Liver (tissue), 9 donors: ENCODE results near the gene RBMS3. TPM values are rescaled to one million over a fixed set of nuclear protein-coding genes. Genes with fewer than 3 reads are reported as not detected.

Source experiments
- DNase-seq: peaks from one replicate; pipeline ENCODE4 v3.0.0-alpha.2; 2017; ENCODE audit warnings: low spot score
- H3K27ac ChIP-seq, 2 donors: one replicate each; pipeline ENCODE4 v1.7.0; 2013; ENCODE audit warnings: inconsistent platforms in 2 of 2, low read length in 2 of 2, control low read depth in 1 of 2, low read depth in 1 of 2, mild to moderate bottlenecking in 1 of 2
- H3K27me3 ChIP-seq, 4 donors: one replicate each; pipeline versions ENCODE4 v1.6.1 to v1.7.0; 2013; ENCODE audit warnings: low read length in 3 of 4, inconsistent platforms in 1 of 4, mild to moderate bottlenecking in 1 of 4, moderate library complexity in 1 of 4; ENCODE audit not compliant: control insufficient read depth in 4 of 4, insufficient read depth in 4 of 4
- H3K36me3 ChIP-seq, 4 donors: one replicate each; pipeline versions ENCODE4 v1.6.1 to v1.7.0; 2013; ENCODE audit warnings: low read length in 3 of 4, mild to moderate bottlenecking in 3 of 4, low read depth in 1 of 4, moderate library complexity in 1 of 4; ENCODE audit not compliant: control insufficient read depth in 4 of 4, insufficient read depth in 3 of 4
- H3K4me1 ChIP-seq, 4 donors: one replicate each; pipeline versions ENCODE4 v1.6.1 to v1.7.0; 2013; ENCODE audit warnings: low read length in 3 of 4, mild to moderate bottlenecking in 3 of 4, moderate library complexity in 1 of 4; ENCODE audit not compliant: control insufficient read depth in 4 of 4, insufficient read depth in 4 of 4
- H3K4me3 ChIP-seq, 3 donors: one replicate each; pipeline versions ENCODE4 v1.6.1 to v1.7.0; 2013; ENCODE audit warnings: low read length in 3 of 3, control low read depth in 1 of 3, low read depth in 1 of 3, mild to moderate bottlenecking in 1 of 3
- H3K9ac ChIP-seq, 2 donors: one replicate each; pipeline ENCODE4 v1.7.0; 2013; ENCODE audit warnings: low read length in 2 of 2, mild to moderate bottlenecking in 2 of 2, moderate library complexity in 2 of 2, control low read depth in 1 of 2, low read depth in 1 of 2
- H3K9me3 ChIP-seq, 4 donors: one replicate each; pipeline versions ENCODE4 v1.6.1 to v1.7.0; 2013; ENCODE audit warnings: low read length in 3 of 4; ENCODE audit not compliant: control insufficient read depth in 4 of 4
- ATF3 ChIP-seq: IDR thresholded peaks from 2 replicates; pipeline ENCODE4 v1.6.1; 2016; ENCODE audit warnings: antibody characterized with exemption
- CTCF ChIP-seq: fragments of 150-350 bp; IDR thresholded peaks from 2 replicates; pipeline ENCODE4 v1.5.1; 2017; ENCODE audit warnings: improper control_type of control experiment, low read depth, low read length; ENCODE audit not compliant: missing input control
- EGR1 ChIP-seq, 2 donors: IDR thresholded peaks; 2 replicates each; pipeline ENCODE4 v1.6.1; 2016 to 2018; ENCODE audit warnings: antibody characterized with exemption in 2 of 2, low read depth in 2 of 2
- FOXA1 ChIP-seq: IDR thresholded peaks from 2 replicates; pipeline ENCODE4 v1.6.1; 2016; ENCODE audit warnings: antibody characterized with exemption
- FOXA2 ChIP-seq: IDR thresholded peaks from 2 replicates; pipeline ENCODE4 v1.6.1; 2016; ENCODE audit warnings: antibody characterized with exemption
- GABPA ChIP-seq, 2 donors: IDR thresholded peaks in 1 of 2; conservative IDR thresholded peaks in 1 of 2; 2 replicates each; pipeline ENCODE4 v1.6.1; 2016; ENCODE audit warnings: antibody characterized with exemption in 2 of 2, mild to moderate bottlenecking in 1 of 2, moderate library complexity in 1 of 2
- HNF4A ChIP-seq, 2 donors: conservative IDR thresholded peaks; 2 replicates each; pipeline ENCODE4 v1.6.1; 2016; ENCODE audit warnings: antibody characterized with exemption in 2 of 2, mild to moderate bottlenecking in 2 of 2
- HNF4G ChIP-seq: IDR thresholded peaks from 2 replicates; pipeline ENCODE4 v1.6.1; 2016; ENCODE audit warnings: antibody characterized with exemption
- JUND ChIP-seq, 2 donors: IDR thresholded peaks; 2 replicates each; pipeline ENCODE4 v1.6.1; 2016; ENCODE audit warnings: antibody characterized with exemption in 2 of 2
- NR2F2 ChIP-seq: IDR thresholded peaks from 2 replicates; pipeline ENCODE4 v1.6.1; 2016; ENCODE audit warnings: antibody characterized with exemption
- RAD21 ChIP-seq, 2 donors: IDR thresholded peaks; 2 replicates each; pipeline ENCODE4 v1.6.1; 2016; ENCODE audit warnings: antibody characterized with exemption in 2 of 2, mild to moderate bottlenecking in 2 of 2
- RXRA ChIP-seq, 2 donors: IDR thresholded peaks; 2 replicates each; pipeline ENCODE4 v1.6.1; 2017 to 2018; ENCODE audit warnings: antibody characterized with exemption in 2 of 2, mild to moderate bottlenecking in 1 of 2
- SP1 ChIP-seq: IDR thresholded peaks from 2 replicates; pipeline ENCODE4 v1.6.1; 2018; ENCODE audit warnings: antibody characterized with exemption, mild to moderate bottlenecking
- TAF1 ChIP-seq: conservative IDR thresholded peaks from 2 replicates; pipeline ENCODE4 v1.6.1; 2016; ENCODE audit warnings: antibody characterized with exemption, mild to moderate bottlenecking
- WGBS: extraction: QIAGEN DNeasy Blood & Tissue Kit; methylation state at CpG from one replicate; pipeline ENCODE4 v1.1.7; 2013; 5-methylcytosine and 5-hydroxymethylcytosine counted together
- polyA plus RNA-seq, 2 donors: library from polyadenylated mRNA; stranded (reverse) in 1 of 2; unstranded in 1 of 2; fragments of 200-250 nt in 1 of 2; fragments of >200 nt in 1 of 2; fragmentation: Nextera tagmentation in 1 of 2; extraction: Ambion mirVana in 1 of 2; gene quantifications; one replicate each; pipeline versions ENCODE4 v1.2.1 to v1.2.3, GENCODE V29; 2013 to 2015
- total RNA-seq, 2 donors: library from RNA; depleted of rRNA; stranded (reverse); fragments of >200 nt; gene quantifications; one replicate each; pipeline ENCODE4 v1.2.3, GENCODE V29; 2014
- TF ChIP-seq, protein P1 (sequence below): IDR thresholded peaks from 2 replicates; pipeline ENCODE4 v1.6.1; 2016; ENCODE audit warnings: antibody characterized with exemption
- TF ChIP-seq, protein P2 (sequence below): IDR thresholded peaks from 2 replicates; pipeline ENCODE4 v1.6.1; 2016; ENCODE audit warnings: antibody characterized with exemption
- TF ChIP-seq, protein P3 (sequence below): IDR thresholded peaks from 2 replicates; pipeline ENCODE4 v1.6.1; 2016; ENCODE audit warnings: antibody characterized with exemption, mild to moderate bottlenecking
- donor health status: healthy.
- donor health status: healthy.
- donor health status: healthy.
- donor health status: healthy.
- donor health status: healthy.

Gene RBMS3
- total and polyA plus RNA-seq, 4 donors = 1.2 to 14.9 (median 9.3) TPM

DNA sequence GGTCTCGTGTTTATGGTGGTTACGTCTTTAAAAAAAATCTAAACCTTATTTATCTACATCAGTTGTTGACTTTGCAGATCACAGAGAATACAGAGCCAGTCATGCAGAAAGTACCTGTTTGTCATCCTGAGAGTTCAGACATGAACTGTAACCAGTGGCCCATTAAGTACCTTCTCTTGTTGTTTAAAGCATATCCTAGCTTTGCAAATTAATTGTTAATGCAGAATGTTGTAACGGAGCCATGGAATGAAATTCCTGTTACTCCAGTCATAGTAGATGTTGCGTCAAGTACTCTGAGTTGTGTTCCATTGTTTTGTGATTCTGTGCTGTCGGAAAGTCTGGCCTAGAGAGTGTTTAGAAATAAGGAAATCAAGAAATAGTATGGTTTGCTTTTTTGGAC lies 205.2 kb downstream of the RBMS3 start:
- H3K27me3 ChIP-seq = no peaks in the 10 kb centered on the region
- no peaks in the 10 kb centered on the region for H3K4me1 ChIP-seq
- TF ChIP-seq SP1 (no peak), EGR1 (IDR thresholded peaks at IDR 0.05; ENCODE audit: low read depth in 2 of 2) (no peak), TAF1 (no peak), GABPA (IDR thresholded peaks at IDR 0.05 in 1 of 2, conservative IDR thresholded peaks at IDR 0.05 in 1 of 2) (no peak), ATF3 (no peak), FOXA1 (no peak), NR2F2 (no peak), RXRA (IDR thresholded peaks at IDR 0.05) (no peak), HNF4G (no peak)
- TF ChIP-seq, protein P1, sequence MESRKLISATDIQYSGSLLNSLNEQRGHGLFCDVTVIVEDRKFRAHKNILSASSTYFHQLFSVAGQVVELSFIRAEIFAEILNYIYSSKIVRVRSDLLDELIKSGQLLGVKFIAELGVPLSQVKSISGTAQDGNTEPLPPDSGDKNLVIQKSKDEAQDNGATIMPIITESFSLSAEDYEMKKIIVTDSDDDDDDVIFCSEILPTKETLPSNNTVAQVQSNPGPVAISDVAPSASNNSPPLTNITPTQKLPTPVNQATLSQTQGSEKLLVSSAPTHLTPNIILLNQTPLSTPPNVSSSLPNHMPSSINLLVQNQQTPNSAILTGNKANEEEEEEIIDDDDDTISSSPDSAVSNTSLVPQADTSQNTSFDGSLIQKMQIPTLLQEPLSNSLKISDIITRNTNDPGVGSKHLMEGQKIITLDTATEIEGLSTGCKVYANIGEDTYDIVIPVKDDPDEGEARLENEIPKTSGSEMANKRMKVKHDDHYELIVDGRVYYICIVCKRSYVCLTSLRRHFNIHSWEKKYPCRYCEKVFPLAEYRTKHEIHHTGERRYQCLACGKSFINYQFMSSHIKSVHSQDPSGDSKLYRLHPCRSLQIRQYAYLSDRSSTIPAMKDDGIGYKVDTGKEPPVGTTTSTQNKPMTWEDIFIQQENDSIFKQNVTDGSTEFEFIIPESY = no peak
- TF ChIP-seq, protein P2, sequence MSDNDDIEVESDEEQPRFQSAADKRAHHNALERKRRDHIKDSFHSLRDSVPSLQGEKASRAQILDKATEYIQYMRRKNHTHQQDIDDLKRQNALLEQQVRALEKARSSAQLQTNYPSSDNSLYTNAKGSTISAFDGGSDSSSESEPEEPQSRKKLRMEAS = no peak
- TF ChIP-seq, protein P3, sequence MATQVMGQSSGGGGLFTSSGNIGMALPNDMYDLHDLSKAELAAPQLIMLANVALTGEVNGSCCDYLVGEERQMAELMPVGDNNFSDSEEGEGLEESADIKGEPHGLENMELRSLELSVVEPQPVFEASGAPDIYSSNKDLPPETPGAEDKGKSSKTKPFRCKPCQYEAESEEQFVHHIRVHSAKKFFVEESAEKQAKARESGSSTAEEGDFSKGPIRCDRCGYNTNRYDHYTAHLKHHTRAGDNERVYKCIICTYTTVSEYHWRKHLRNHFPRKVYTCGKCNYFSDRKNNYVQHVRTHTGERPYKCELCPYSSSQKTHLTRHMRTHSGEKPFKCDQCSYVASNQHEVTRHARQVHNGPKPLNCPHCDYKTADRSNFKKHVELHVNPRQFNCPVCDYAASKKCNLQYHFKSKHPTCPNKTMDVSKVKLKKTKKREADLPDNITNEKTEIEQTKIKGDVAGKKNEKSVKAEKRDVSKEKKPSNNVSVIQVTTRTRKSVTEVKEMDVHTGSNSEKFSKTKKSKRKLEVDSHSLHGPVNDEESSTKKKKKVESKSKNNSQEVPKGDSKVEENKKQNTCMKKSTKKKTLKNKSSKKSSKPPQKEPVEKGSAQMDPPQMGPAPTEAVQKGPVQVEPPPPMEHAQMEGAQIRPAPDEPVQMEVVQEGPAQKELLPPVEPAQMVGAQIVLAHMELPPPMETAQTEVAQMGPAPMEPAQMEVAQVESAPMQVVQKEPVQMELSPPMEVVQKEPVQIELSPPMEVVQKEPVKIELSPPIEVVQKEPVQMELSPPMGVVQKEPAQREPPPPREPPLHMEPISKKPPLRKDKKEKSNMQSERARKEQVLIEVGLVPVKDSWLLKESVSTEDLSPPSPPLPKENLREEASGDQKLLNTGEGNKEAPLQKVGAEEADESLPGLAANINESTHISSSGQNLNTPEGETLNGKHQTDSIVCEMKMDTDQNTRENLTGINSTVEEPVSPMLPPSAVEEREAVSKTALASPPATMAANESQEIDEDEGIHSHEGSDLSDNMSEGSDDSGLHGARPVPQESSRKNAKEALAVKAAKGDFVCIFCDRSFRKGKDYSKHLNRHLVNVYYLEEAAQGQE = no peak
- no peak overlapping the region for H3K9ac ChIP-seq
- 85% methylated on average over 5 of the region's 5 CpGs for WGBS
- H3K4me3 ChIP-seq = no peak overlapping the region
- no peaks in the 10 kb centered on the region for H3K36me3 ChIP-seq
- no peak for DNase-seq
- H3K9me3 ChIP-seq = no peaks in the 10 kb centered on the region
- H3K27ac ChIP-seq = no peak overlapping the region

DNA sequence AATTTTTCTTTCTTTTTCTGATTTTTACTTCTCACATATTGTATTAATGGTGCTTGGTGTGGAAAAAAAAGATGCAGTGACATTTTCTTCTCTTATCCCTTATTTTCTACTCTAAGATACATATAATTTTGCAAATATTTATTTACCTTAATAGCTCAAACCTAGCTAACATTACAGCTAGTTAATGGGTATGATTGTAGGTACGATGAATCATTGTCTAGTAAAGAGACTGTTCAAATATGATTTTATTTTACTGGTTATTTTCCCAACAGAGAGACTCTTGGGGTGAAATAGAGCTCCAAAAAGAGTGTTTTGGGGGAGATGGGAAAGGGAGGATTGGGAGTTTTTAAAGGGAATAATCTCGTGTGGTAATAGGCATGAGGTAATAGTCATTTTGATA lies 206.0 kb downstream of the RBMS3 start:
- TF ChIP-seq RAD21 (IDR thresholded peaks at IDR 0.05) (no peak), GABPA (IDR thresholded peaks at IDR 0.05 in 1 of 2, conservative IDR thresholded peaks at IDR 0.05 in 1 of 2) (no peak)
- H3K9ac ChIP-seq = no peak overlapping the region
- H3K36me3 ChIP-seq = no peaks in the 10 kb centered on the region
- no peak for DNase-seq
- no peaks in the 10 kb centered on the region for H3K4me1 ChIP-seq
- WGBS = 77% methylated on average over 2 of the region's 2 CpGs
- no peak overlapping the region for H3K4me3 ChIP-seq
- H3K27ac ChIP-seq = no peak overlapping the region
- no peaks in the 10 kb centered on the region for H3K9me3 ChIP-seq
- no peaks in the 10 kb centered on the region for H3K27me3 ChIP-seq

DNA sequence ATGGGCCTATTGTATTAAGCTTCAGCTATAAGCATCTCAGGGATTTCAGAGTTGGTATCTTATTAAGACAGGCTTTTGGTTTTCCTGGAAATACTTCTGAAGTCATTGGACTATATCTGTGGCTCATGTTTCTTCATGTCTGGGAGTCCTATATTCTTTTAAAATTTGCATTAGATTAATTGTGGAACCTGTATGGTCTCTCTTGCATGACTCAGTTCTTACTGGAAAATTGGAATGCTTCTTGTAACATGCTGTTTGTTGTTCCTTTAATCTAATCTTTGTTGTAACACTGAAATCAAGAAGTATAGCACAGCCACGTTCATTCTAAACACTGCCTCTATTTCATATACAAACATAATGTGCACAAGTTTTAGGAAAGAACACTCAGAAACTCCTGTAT lies 208.1 kb downstream of the RBMS3 start:
- no peak overlapping the region for H3K9ac ChIP-seq
- TF ChIP-seq, protein P2 = no peak
- TF ChIP-seq RXRA (IDR thresholded peaks at IDR 0.05) = no peak
- no peak for TF ChIP-seq FOXA1
- no peak for TF ChIP-seq FOXA2
- TF ChIP-seq NR2F2 = no peak
- no peak for TF ChIP-seq EGR1 (IDR thresholded peaks at IDR 0.05; ENCODE audit: low read depth in 2 of 2)
- no peak for TF ChIP-seq RAD21 (IDR thresholded peaks at IDR 0.05)
- no peak for TF ChIP-seq SP1
- no peak for TF ChIP-seq JUND (IDR thresholded peaks at IDR 0.05)
- TF ChIP-seq HNF4A (conservative IDR thresholded peaks at IDR 0.05) = no peak
- TF ChIP-seq, protein P1 = no peak
- no peak for TF ChIP-seq GABPA (IDR thresholded peaks at IDR 0.05 in 1 of 2, conservative IDR thresholded peaks at IDR 0.05 in 1 of 2)
- TF ChIP-seq CTCF = no peak
- no peak for TF ChIP-seq ATF3
- TF ChIP-seq TAF1 = no peak
- H3K27ac ChIP-seq = no peak overlapping the region
- no peaks in the 10 kb centered on the region for H3K27me3 ChIP-seq
- no peaks in the 10 kb centered on the region for H3K9me3 ChIP-seq
- H3K4me3 ChIP-seq = no peak overlapping the region
- DNase-seq = no peak
- H3K36me3 ChIP-seq = no peaks in the 10 kb centered on the region
- H3K4me1 ChIP-seq = no peaks in the 10 kb centered on the region
- 76% methylated on average over 1 of the region's 1 CpG for WGBS
